Activated naive CD4-positive, alpha-beta T cell treated with anti-CD3 and anti-CD28 coated beads, Interleukin-2, amount 10 ng/mL, durations not matched to agents 7 days and 5 days (primary cell): Measurements from ENCODE around the gene TREM2.

Experiments used
- CTCF ChIA-PET: fragments of 350-600 bp; sonication (Branson Sonifier 250); formaldehyde crosslinking; loops from one replicate; lab custom pipeline; 2021; ENCODE audit warnings: antibody characterized with exemption; lab: Charles Lee
- DNase-seq: peaks from one replicate; pipeline ENCODE4 v3.0.0-alpha.2; 2020
- H3K27ac Mint-ChIP-seq: one replicate; pipeline ENCODE4 v1.8.0; 2021; ENCODE audit warnings: mild to moderate bottlenecking, moderate library complexity, mixed read lengths
- H3K27me3 Mint-ChIP-seq: one replicate; pipeline ENCODE4 v1.8.0; 2021; ENCODE audit warnings: mild to moderate bottlenecking, mixed read lengths
- H3K36me3 Mint-ChIP-seq: one replicate; pipeline ENCODE4 v1.8.0; 2021; ENCODE audit warnings: mixed read lengths
- H3K4me1 Mint-ChIP-seq: one replicate; pipeline ENCODE4 v1.8.0; 2021; ENCODE audit warnings: mixed read lengths
- H3K4me3 Mint-ChIP-seq: one replicate; pipeline ENCODE4 v1.8.0; 2021; ENCODE audit warnings: mild to moderate bottlenecking, moderate library complexity, mixed read lengths
- H3K9me3 Mint-ChIP-seq: one replicate; pipeline ENCODE4 v1.8.0; 2021; ENCODE audit warnings: mixed read lengths

TREM2 gene

DNA sequence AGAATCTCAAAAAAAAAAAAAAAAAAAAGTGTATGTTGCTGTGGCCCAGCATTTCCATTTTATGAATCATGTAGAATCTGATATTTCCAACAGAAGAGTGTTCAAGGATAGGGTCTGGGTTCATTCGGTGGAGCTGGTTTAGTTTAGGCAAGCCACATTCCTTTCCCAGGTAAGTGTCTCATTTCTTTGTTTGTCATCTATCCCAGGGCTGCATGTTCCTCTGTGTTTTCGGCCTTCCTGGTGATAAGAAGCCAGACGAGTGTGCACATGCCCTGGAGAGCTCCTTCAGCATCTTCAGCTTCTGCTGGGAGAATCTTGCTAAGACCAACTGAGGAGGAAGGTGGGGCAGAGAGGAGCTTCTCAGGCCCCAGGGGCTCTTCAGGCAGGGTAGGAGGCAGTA lies 51.9 kb downstream of the TREM2 start:
- H3K27me3 Mint-ChIP-seq, result no peaks in the 10 kb centered on the region
- CTCF ChIA-PET, result no interaction called here
- DNase-seq, result no peak
- H3K36me3 Mint-ChIP-seq, result no peaks in the 10 kb centered on the region
- no peak overlapping the region for H3K4me3 Mint-ChIP-seq
- no peaks in the 10 kb centered on the region for H3K9me3 Mint-ChIP-seq
- H3K27ac Mint-ChIP-seq, result no peak overlapping the region
- H3K4me1 Mint-ChIP-seq, result no peaks in the 10 kb centered on the region
